ENCODE data around the gene IMP4. TPM values are rescaled to one million over a fixed set of nuclear protein-coding genes. Genes with fewer than 3 reads are reported as not detected.

IMP4 gene
- total and polyA plus RNA-seq, 9 donors = 24.8 to 74.0 (median 54.4) TPM

DNA sequence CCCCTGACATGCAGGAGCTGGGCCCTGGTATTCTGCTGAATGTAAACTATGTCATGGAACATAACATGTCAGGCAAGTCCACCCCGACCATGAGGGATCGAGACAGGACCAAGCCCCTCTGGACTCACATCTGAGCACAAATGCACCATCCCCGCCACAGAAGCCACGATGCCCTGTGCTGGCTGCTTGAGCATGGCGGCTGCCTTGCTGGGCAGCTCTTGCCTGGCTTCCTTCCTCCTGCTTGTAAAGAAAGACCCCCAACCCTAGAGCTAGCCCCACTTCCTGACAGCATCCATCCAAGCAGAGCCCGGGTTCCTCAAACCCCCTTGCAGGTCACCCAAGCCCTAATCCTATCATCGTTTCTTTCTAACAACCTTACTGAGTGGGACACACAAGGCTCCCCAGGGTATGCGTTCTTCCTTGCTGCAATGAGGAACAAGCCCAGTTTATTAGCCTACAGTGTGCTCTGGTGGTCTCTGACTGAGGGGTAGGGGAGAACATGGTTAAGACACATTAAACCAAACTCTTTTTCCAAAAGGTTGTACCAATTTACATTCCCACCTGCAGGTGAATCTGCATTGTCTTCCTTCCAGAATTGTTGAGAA, 39.7 kb downstream of the IMP4 start:
- Histone ChIP-seq H3K27me3 (no peaks in the 10 kb centered on the region), H3K4me3 (no peak overlapping the region), H3K9me3 (no peaks in the 10 kb centered on the region), H3K4me1 (ENCODE audit: insufficient read depth) (no peaks in the 10 kb centered on the region), H3K27ac (no peak overlapping the region), H3K36me3 (no peaks in the 10 kb centered on the region)
- WGBS, 3 donors = 93 to 99% (median 95%) methylated on average over 8 of the region's 8 CpGs
- no peak for DNase-seq
- intact Hi-C loops (cut with DNase I) = no loop called here
- TF ChIP-seq EP300 (IDR thresholded peaks at IDR 0.05) (no peak), POLR2A (IDR thresholded peaks at IDR 0.05) (no peak)
- TF ChIP-seq, protein P1, sequence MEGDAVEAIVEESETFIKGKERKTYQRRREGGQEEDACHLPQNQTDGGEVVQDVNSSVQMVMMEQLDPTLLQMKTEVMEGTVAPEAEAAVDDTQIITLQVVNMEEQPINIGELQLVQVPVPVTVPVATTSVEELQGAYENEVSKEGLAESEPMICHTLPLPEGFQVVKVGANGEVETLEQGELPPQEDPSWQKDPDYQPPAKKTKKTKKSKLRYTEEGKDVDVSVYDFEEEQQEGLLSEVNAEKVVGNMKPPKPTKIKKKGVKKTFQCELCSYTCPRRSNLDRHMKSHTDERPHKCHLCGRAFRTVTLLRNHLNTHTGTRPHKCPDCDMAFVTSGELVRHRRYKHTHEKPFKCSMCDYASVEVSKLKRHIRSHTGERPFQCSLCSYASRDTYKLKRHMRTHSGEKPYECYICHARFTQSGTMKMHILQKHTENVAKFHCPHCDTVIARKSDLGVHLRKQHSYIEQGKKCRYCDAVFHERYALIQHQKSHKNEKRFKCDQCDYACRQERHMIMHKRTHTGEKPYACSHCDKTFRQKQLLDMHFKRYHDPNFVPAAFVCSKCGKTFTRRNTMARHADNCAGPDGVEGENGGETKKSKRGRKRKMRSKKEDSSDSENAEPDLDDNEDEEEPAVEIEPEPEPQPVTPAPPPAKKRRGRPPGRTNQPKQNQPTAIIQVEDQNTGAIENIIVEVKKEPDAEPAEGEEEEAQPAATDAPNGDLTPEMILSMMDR (IDR thresholded peaks at IDR 0.05) = no peak

DNA sequence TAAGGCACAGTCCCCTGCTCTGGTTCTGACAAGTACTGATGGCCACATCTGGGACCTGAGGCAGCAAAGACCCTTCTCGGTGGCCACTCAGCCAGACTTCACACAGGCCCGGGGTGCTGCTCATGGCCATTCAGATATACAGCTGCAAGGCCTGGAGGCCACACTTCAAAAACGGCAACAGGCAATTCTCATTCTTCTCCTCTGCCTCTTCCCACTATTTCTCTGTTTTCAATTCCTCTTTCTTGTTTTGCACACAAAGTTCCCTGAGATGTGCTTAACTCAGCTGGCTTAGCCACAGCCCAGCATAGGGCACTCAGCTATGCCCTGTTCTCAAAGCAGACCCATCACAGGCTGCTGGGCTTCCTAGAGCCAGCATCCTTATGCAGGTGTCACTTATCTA, 43.0 kb downstream of the IMP4 start:
- DNase-seq = no peak

DNA sequence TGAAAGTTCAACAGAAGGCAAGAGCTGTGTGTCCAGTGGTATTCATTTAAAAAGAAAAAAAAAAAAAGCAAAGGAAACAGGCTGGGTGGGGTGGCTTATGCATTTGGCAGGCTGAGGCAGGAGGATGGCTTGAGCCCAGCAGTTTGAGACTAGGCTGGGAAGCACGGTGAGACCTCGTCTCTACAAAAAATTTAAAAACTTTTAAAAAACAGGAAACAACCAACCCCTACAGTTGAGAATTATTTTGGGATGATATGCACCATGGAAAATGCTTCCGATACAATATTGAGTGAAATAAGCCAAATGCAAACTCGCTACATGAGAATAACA, 44.3 kb downstream of the IMP4 start:
- Histone ChIP-seq H3K36me3 (no peaks in the 10 kb centered on the region), H3K4me1 (ENCODE audit: insufficient read depth) (peaks cover 3% of the 10 kb centered on the region), H3K27me3 (no peaks in the 10 kb centered on the region), H3K4me3 (no peak overlapping the region), H3K27ac (no peak overlapping the region), H3K9me3 (no peaks in the 10 kb centered on the region)
- no peak for DNase-seq
- intact Hi-C loops (cut with DNase I) = no loop called here
- WGBS, 3 donors = 17 to 40% (median 31%) methylated on average over 4 of the region's 4 CpGs
- TF ChIP-seq POLR2A (IDR thresholded peaks at IDR 0.05) = no peak
- TF ChIP-seq EP300 (IDR thresholded peaks at IDR 0.05) = no peak
- TF ChIP-seq, protein P1 (IDR thresholded peaks at IDR 0.05) = no peak

More for the DNA sequence above, 43.0 kb downstream of the IMP4 start:
- Histone ChIP-seq H3K4me3 (no peak overlapping the region), H3K4me1 (ENCODE audit: insufficient read depth) (peaks cover 2% of the 10 kb centered on the region), H3K27me3 (no peaks in the 10 kb centered on the region), H3K27ac (no peak overlapping the region), H3K9me3 (no peaks in the 10 kb centered on the region), H3K36me3 (no peaks in the 10 kb centered on the region)
- intact Hi-C loops (cut with DNase I) = no loop called here
- no peak for TF ChIP-seq EP300 (IDR thresholded peaks at IDR 0.05)
- no peak for TF ChIP-seq POLR2A (IDR thresholded peaks at IDR 0.05)
- TF ChIP-seq, protein P1 (IDR thresholded peaks at IDR 0.05) = no peak
- WGBS, 3 donors = 60 to 82% (median 63%) methylated on average over 3 of the region's 3 CpGs

DNA sequence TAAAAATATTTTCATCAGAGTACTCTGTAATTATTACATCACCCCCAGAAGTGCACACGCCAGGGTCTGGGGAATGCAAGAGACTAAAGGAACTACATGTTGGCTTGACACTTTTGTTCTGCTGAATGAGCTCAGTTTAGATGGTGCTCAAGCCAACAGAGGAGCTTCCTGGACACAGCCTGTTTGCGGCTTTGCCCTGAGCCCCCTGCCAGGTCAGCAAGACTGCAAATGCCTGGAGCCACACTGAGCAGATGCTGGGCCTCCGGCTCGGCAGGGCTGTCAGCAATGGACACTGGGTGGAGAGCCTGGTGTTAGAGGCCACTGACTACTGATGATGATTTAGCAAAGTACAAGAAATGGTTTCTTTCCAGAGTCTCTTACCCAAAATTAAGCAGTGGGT, 45.1 kb downstream of the IMP4 start:
- DNase-seq = no peak
- TF ChIP-seq, protein P1 (IDR thresholded peaks at IDR 0.05) = no peak
- intact Hi-C loops (cut with DNase I) = no loop called here
- Histone ChIP-seq H3K4me1 (ENCODE audit: insufficient read depth) (peaks cover 3% of the 10 kb centered on the region), H3K4me3 (no peak overlapping the region), H3K9me3 (no peaks in the 10 kb centered on the region), H3K27ac (no peak overlapping the region), H3K36me3 (no peaks in the 10 kb centered on the region), H3K27me3 (no peaks in the 10 kb centered on the region)
- 47 to 83% (median 73%) methylated on average over 4 of the region's 4 CpGs for WGBS, 3 donors
